Type B pancreatic cell (in vitro differentiated cells): ENCODE results near the gene OSTF1. TPM values are rescaled to one million over a fixed set of nuclear protein-coding genes. Genes with fewer than 3 reads are reported as not detected.

ENCODE experiments used
- DNase-seq: peaks from one replicate; pipeline ENCODE4 v3.0.0; 2021; ENCODE audit warnings: mixed read lengths; ENCODE audit not compliant: unreplicated experiment; ENCODE audit errors: extremely low spot score
- H3K27ac Mint-ChIP-seq: 2 replicates; pipeline ENCODE4 v1.8.0; 2021; ENCODE audit warnings: mild to moderate bottlenecking, mixed read lengths
- H3K27me3 Mint-ChIP-seq: 2 replicates; pipeline ENCODE4 v1.8.0; 2021; ENCODE audit warnings: mixed read lengths
- H3K36me3 Mint-ChIP-seq: 2 replicates; pipeline ENCODE4 v1.8.0; 2021; ENCODE audit warnings: mixed read lengths
- H3K4me1 Mint-ChIP-seq: one replicate; pipeline ENCODE4 v1.8.0; 2021; ENCODE audit warnings: mixed read lengths; ENCODE audit not compliant: unreplicated experiment
- H3K4me3 Mint-ChIP-seq: 2 replicates; pipeline ENCODE4 v1.8.0; 2021; ENCODE audit warnings: mild to moderate bottlenecking, mixed read lengths
- H3K9me3 Mint-ChIP-seq: 2 replicates; pipeline ENCODE4 v1.8.0; 2021; ENCODE audit warnings: mixed read lengths
- total RNA-seq: library from RNA; stranded (reverse); gene quantifications from 2 replicates; pipeline ENCODE4 v1.2.1, GENCODE V29; 2021; ENCODE audit warnings: low replicate concordance
- TF ChIP-seq, protein P1 (sequence below): fragments of 200-600 bp; sonication (generic); conservative IDR thresholded peaks from 2 replicates; pipeline ENCODE4 v1.5.0; 2021; ENCODE audit warnings: antibody characterized with exemption, mild to moderate bottlenecking

The OSTF1 gene
- total RNA-seq, 1 donor from 2014 or later = 18.3 TPM

DNA sequence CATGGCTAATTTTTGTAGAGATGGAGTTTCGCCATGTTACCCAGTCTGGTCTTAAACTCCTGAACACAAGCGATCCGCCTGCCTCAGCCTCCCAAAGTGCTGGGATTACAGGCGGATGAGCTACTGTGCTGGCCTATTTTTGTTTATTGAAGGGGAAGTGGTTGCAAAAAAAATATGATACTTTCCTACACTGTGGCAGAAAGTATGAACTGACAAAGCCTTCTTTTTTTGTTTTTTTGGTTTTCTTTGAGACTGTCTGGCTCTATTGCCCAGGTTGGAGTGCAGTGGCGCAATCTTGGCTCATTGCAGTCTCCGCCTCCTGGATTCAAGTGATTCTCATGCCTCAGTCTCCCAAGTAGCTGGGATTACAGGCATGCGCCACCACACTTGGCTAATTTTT lies 50.9 kb downstream of the OSTF1 start:
- H3K27ac Mint-ChIP-seq = no peak overlapping the region
- no peak for DNase-seq
- H3K27me3 Mint-ChIP-seq = no peaks in the 10 kb centered on the region
- peaks cover 17% of the 10 kb centered on the region for H3K36me3 Mint-ChIP-seq
- H3K4me1 Mint-ChIP-seq = no peaks in the 10 kb centered on the region
- no peak overlapping the region for H3K4me3 Mint-ChIP-seq
- TF ChIP-seq, protein P1, sequence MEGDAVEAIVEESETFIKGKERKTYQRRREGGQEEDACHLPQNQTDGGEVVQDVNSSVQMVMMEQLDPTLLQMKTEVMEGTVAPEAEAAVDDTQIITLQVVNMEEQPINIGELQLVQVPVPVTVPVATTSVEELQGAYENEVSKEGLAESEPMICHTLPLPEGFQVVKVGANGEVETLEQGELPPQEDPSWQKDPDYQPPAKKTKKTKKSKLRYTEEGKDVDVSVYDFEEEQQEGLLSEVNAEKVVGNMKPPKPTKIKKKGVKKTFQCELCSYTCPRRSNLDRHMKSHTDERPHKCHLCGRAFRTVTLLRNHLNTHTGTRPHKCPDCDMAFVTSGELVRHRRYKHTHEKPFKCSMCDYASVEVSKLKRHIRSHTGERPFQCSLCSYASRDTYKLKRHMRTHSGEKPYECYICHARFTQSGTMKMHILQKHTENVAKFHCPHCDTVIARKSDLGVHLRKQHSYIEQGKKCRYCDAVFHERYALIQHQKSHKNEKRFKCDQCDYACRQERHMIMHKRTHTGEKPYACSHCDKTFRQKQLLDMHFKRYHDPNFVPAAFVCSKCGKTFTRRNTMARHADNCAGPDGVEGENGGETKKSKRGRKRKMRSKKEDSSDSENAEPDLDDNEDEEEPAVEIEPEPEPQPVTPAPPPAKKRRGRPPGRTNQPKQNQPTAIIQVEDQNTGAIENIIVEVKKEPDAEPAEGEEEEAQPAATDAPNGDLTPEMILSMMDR = no peak
- no peaks in the 10 kb centered on the region for H3K9me3 Mint-ChIP-seq

DNA sequence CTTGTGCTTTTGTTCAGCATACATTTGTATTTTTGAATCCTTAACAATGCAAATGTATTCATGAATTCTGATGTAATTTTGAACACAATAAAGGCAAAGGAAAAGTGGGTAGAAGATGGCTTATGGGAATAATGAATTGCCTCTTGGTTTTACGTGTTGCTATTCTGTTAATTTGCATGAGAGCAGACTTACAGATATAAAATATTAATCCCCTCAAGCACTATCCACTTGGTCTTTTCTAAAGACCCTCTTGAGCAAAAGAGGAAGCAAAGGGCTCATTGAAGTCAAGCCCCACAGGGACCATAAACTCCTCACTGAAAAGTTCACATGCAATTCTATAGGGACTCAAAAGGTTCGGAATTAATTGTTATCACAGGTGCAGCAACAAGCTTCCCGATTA lies 51.9 kb downstream of the OSTF1 start:
- H3K36me3 Mint-ChIP-seq = peaks cover 26% of the 10 kb centered on the region
- H3K9me3 Mint-ChIP-seq = peaks cover 6% of the 10 kb centered on the region
- no peaks in the 10 kb centered on the region for H3K27me3 Mint-ChIP-seq
- no peak overlapping the region for H3K27ac Mint-ChIP-seq
- no peak for DNase-seq
- TF ChIP-seq, protein P1 = no peak
- no peaks in the 10 kb centered on the region for H3K4me1 Mint-ChIP-seq
- H3K4me3 Mint-ChIP-seq = no peak overlapping the region

DNA sequence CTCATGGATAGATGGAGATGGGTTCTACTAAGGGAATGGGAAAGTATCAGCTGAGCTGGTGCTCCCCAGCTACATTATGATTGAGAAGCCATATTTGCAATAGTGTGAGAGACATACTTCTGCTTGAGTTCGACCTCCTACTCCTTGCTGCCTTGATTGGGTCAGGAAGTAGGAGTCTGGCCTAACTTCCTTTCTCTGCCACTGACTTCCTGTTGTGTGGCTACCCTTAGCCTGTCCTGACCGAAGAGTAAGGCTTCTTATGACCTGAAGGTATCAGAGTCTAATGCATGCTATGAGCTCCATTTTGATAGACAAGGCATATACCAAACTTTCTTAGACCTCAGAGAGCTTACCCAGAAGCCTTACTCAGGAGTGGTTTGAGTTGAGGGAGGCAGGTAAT lies 53.9 kb downstream of the OSTF1 start:
- Mint-ChIP-seq H3K27me3 (no peaks in the 10 kb centered on the region), H3K27ac (no peak overlapping the region), H3K4me1 (no peaks in the 10 kb centered on the region), H3K4me3 (no peak overlapping the region), H3K36me3 (peaks cover 25% of the 10 kb centered on the region), H3K9me3 (peaks cover 7% of the 10 kb centered on the region)
- TF ChIP-seq, protein P1 = no peak
- no peak for DNase-seq

DNA sequence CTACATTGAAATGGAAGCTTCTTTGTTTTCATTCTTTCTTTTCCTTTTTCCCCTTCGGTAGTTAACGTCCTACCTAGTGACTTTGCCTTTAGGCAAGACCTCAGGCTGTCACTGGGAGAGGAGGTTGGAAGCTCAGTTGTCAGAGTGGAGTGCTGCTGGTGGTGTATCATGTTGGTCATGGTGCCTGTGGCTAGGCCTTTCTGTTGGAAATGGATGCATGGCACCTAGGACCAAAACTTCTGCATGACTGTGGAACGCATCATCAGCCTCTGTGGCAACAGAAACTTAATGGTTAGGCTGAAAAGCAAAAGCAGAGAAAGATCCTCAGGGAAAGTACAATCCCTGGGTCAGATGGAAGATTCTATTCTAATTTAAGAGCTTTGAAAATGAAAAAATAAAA lies 57.9 kb downstream of the OSTF1 start:
- no peak for DNase-seq
- Mint-ChIP-seq H3K9me3 (peaks cover 7% of the 10 kb centered on the region), H3K4me3 (no peak overlapping the region), H3K27ac (no peak overlapping the region), H3K27me3 (no peaks in the 10 kb centered on the region), H3K4me1 (peaks cover 21% of the 10 kb centered on the region), H3K36me3 (peaks cover 22% of the 10 kb centered on the region)
- TF ChIP-seq, protein P1 = no peak

DNA sequence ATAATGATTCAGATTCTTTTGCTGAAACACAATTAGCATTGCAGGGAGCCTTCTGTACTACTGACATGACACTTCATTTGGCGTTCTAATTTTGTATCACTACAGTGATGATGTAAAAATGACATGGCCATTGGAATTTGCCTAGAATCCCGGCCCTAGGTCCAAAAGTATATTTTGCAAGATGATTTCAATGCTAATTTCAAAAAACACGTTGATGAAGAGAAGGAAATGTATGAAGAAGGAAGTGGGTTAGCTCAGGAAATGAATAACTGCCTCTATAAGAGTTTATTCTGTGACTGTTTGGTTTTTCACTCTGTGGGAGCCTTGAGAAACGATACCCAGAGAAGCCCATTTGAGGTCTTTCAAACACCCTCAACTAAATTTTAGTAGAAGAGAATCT lies 59.3 kb downstream of the OSTF1 start:
- Mint-ChIP-seq H3K4me3 (no peak overlapping the region), H3K4me1 (peaks cover 21% of the 10 kb centered on the region), H3K27ac (no peak overlapping the region), H3K36me3 (peaks cover 19% of the 10 kb centered on the region), H3K9me3 (peaks cover 7% of the 10 kb centered on the region), H3K27me3 (no peaks in the 10 kb centered on the region)
- DNase-seq = no peak
- TF ChIP-seq, protein P1 = no peak

DNA sequence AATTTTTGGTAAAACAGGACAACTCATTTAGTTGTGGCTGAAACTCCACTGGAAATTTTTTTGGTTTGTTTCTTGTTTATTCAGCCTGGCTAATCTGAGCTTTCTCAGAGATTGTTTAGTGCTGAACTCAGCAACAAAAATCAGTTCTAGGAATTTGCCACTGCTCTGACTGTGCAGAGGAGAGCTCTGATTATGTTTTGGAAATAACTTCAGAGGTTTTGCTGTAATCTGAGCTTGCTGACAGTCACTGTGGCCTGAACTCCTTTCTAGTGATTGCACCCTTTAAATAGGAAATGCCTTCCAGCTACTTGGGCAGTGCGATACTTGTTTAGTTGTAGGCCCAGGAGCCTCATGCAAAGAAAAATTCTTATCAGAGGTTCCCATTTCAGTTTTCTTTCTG lies 60.2 kb downstream of the OSTF1 start:
- TF ChIP-seq, protein P1 = no peak
- DNase-seq = no peak
- H3K27ac Mint-ChIP-seq = peak overlapping the region; percentile 52
- H3K4me3 Mint-ChIP-seq = no peak overlapping the region
- no peaks in the 10 kb centered on the region for H3K27me3 Mint-ChIP-seq
- H3K4me1 Mint-ChIP-seq = peaks cover 21% of the 10 kb centered on the region
- H3K36me3 Mint-ChIP-seq = peaks cover 15% of the 10 kb centered on the region
- H3K9me3 Mint-ChIP-seq = peaks cover 7% of the 10 kb centered on the region
